Neutrophil (primary cell): ENCODE measurements around the gene RPUSD4.

Experiments
- H3K27ac ChIP-seq: fragments of 200-600 bp; sonication (generic); 2 replicates; pipeline ENCODE4 v1.5.1; 2016; ENCODE audit warnings: mild to moderate bottlenecking, moderate library complexity
- H3K27me3 ChIP-seq: fragments of 200-600 bp; sonication (generic); 2 replicates; pipeline ENCODE4 v1.6.0; 2016; ENCODE audit warnings: mild to moderate bottlenecking
- H3K36me3 ChIP-seq: fragments of 200-600 bp; sonication (generic); 2 replicates; pipeline ENCODE4 v1.5.1; 2017
- H3K4me1 ChIP-seq, 2 experiments: fragments of 200-600 bp in 1 of 2; sonication (generic) in 1 of 2; 1 replicate in 1 of 2; 2 replicates in 1 of 2; pipeline versions ENCODE4 v1.5.1 to v1.6.1; 2013 to 2016; ENCODE audit warnings: low read depth in 1 of 2, low read length in 1 of 2, mild to moderate bottlenecking in 1 of 2, moderate library complexity in 1 of 2; ENCODE audit not compliant: control insufficient read depth in 1 of 2, insufficient read depth in 1 of 2
- H3K4me3 ChIP-seq, 2 experiments: fragments of 200-600 bp in 1 of 2; sonication (generic) in 1 of 2; 1 replicate in 1 of 2; 2 replicates in 1 of 2; pipeline ENCODE4 v1.5.1; 2013 to 2016; ENCODE audit warnings: low read depth in 1 of 2, low read length in 1 of 2, mild to moderate bottlenecking in 1 of 2, moderate library complexity in 1 of 2
- H3K9me3 ChIP-seq: fragments of 200-600 bp; sonication (generic); 2 replicates; pipeline ENCODE4 v1.5.1; 2016
- CTCF ChIP-seq: fragments of 200-600 bp; sonication (generic); IDR thresholded peaks from 2 replicates; pipeline ENCODE4 v1.5.1; 2016; ENCODE audit warnings: antibody characterized with exemption

The RPUSD4 gene

DNA sequence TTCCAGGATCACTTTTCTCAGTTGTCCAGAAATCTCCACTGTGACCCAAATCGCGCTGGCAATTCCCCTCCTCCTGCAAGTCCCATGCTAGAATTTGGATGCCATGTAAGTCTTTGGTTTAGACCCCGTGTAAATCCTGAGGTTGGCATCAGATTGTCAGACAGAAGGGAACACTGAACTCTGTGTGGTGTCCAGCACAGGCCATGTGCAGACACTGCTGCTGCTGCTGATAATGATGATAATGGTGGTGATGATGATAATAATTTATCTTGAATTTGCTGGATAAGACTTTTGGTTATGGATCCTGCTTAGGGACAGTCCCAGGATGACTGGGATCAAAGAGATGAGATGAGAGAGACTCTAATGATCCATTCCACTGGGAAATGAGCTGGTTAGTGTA lies 45.0 kb downstream of the RPUSD4 start:
- Histone ChIP-seq H3K36me3 (no peaks in the 10 kb centered on the region), H3K9me3 (no peaks in the 10 kb centered on the region), H3K27me3 (no peaks in the 10 kb centered on the region), H3K4me3 (no peak overlapping the region), H3K4me1 (no peaks in the 10 kb centered on the region), H3K27ac (no peak overlapping the region)
- no peak for TF ChIP-seq CTCF

DNA sequence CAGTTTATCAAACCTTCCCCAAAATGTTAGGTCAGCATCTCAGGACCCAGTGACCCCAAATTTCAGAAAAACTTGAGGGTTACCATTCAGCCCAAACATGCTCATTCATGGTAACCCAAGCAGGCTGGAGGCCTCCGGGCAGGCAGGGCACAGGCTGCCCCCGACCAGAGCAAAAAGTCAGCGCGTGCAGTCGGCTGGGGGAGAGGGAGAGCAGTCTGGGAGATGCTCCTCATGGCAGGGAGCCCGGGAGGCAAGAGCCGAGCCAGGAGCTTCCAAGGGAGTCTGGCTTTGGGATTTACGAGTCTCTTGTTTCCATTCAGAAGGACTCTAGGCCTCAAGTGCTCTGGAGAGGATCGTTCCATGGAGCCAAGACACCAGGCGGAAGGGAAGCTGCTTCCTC lies 45.7 kb downstream of the RPUSD4 start:
- Histone ChIP-seq H3K4me1 (no peaks in the 10 kb centered on the region), H3K36me3 (no peaks in the 10 kb centered on the region), H3K27ac (no peak overlapping the region), H3K4me3 (no peak overlapping the region), H3K27me3 (no peaks in the 10 kb centered on the region), H3K9me3 (no peaks in the 10 kb centered on the region)
- no peak for TF ChIP-seq CTCF

GRCh38 chr11:126165311-126165720 lies 46.1 kb downstream of the RPUSD4 start:
- H3K36me3 ChIP-seq = no peaks in the 10 kb centered on the region
- H3K4me3 ChIP-seq = no peak overlapping the region
- no peak overlapping the region for H3K27ac ChIP-seq
- no peaks in the 10 kb centered on the region for H3K4me1 ChIP-seq
- H3K27me3 ChIP-seq = no peaks in the 10 kb centered on the region
- H3K9me3 ChIP-seq = no peaks in the 10 kb centered on the region
- no peak for TF ChIP-seq CTCF

DNA sequence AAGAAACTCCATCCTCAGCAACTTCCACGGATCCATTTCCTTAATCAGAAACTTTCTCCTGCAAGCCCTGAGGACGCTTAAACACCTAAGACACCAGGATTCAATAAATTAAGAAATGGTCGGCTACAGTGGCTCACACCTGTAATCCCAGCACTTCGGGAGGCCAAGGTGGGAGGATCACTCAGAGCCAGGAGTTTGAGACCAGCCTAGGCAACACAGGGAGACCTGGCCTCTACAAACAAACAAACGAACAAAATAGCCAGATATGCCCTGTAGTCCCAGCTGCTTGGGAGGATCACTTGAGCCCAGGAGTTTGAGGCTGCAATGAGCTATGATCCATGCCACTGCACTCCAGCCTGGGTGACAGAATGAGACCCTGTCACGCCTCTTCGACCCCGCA lies 46.7 kb downstream of the RPUSD4 start:
- no peak for TF ChIP-seq CTCF
- Histone ChIP-seq H3K27me3 (no peaks in the 10 kb centered on the region), H3K27ac (no peak overlapping the region), H3K4me3 (no peak overlapping the region), H3K4me1 (no peaks in the 10 kb centered on the region), H3K36me3 (no peaks in the 10 kb centered on the region), H3K9me3 (no peaks in the 10 kb centered on the region)

- Histone ChIP-seq H3K4me3 (no peak overlapping the region), H3K27me3 (no peaks in the 10 kb centered on the region), H3K27ac (no peak overlapping the region), H3K9me3 (no peaks in the 10 kb centered on the region), H3K4me1 (no peaks in the 10 kb centered on the region), H3K36me3 (no peaks in the 10 kb centered on the region)
- no peak for TF ChIP-seq CTCF
Measured at GRCh38 chr11:126163779-126164178, 47.7 kb downstream of the RPUSD4 start.

GRCh38 chr11:126163074-126163700 lies 48.3 kb downstream of the RPUSD4 start:
- H3K27ac ChIP-seq = no peak overlapping the region
- no peaks in the 10 kb centered on the region for H3K9me3 ChIP-seq
- H3K27me3 ChIP-seq = no peaks in the 10 kb centered on the region
- no peaks in the 10 kb centered on the region for H3K36me3 ChIP-seq
- no peak overlapping the region for H3K4me3 ChIP-seq
- H3K4me1 ChIP-seq = no peaks in the 10 kb centered on the region
- no peak for TF ChIP-seq CTCF
